GM12872 (cell line): ENCODE data around the gene KCNT2.

Source experiments
- TF ChIP-seq, protein P1 (sequence below): IDR thresholded peaks from 3 replicates; pipeline ENCODE4 v1.5.1; 2011; ENCODE audit warnings: low read depth, mild to moderate bottlenecking, low read length, moderate library complexity; ENCODE audit not compliant: insufficient read depth

KCNT2 gene

DNA sequence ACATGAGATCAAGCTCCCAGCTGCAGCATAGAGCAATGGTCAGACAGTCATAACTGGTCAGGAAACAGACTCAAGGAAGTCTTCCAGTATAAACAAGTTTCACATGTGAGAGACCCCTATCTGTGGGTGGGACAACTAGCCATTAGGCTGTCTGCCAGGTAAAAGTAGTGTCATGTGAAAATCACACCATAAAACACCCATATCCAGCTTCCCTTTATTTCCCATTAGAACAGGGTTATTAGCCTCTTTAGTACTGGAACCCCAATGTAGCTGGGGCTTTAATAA lies 426.7 kb downstream of the KCNT2 start:
- TF ChIP-seq, protein P1, sequence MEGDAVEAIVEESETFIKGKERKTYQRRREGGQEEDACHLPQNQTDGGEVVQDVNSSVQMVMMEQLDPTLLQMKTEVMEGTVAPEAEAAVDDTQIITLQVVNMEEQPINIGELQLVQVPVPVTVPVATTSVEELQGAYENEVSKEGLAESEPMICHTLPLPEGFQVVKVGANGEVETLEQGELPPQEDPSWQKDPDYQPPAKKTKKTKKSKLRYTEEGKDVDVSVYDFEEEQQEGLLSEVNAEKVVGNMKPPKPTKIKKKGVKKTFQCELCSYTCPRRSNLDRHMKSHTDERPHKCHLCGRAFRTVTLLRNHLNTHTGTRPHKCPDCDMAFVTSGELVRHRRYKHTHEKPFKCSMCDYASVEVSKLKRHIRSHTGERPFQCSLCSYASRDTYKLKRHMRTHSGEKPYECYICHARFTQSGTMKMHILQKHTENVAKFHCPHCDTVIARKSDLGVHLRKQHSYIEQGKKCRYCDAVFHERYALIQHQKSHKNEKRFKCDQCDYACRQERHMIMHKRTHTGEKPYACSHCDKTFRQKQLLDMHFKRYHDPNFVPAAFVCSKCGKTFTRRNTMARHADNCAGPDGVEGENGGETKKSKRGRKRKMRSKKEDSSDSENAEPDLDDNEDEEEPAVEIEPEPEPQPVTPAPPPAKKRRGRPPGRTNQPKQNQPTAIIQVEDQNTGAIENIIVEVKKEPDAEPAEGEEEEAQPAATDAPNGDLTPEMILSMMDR = no peak

DNA sequence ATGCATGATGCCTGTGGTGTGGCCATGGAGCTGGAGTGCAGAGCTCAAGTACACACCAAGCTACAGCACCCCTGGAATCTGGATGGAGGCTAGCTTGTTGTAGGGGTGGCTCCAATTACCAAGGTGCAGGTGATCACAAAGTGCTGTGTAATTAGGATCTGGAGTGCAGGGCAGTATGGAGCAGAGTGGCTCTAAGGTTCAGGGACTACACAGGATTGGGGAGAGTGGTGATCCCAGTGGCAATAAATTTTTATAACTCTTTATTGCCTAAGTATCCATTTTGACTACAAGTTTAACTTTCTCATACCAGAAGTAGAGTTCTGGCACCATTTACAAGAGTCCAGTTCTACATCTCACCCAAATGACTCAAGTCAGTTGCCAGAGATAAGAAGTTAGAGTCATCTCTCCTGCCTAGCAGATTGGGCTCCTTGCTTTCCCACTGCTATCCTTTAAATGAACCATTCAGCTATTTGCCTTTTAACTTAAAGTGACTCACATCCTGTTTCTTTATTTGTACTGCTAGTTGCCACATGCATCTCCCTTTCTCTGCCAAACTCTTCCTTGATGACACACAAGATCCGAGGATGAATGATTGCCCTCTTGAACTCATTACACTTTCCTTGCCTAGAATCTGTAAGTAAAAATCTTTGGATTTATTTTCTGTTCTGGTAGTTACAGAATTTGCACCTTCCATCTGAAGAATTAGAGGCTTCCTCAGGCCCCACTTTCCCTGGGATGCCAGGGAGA lies 427.2 kb downstream of the KCNT2 start:
- TF ChIP-seq, protein P1 = no peak

DNA sequence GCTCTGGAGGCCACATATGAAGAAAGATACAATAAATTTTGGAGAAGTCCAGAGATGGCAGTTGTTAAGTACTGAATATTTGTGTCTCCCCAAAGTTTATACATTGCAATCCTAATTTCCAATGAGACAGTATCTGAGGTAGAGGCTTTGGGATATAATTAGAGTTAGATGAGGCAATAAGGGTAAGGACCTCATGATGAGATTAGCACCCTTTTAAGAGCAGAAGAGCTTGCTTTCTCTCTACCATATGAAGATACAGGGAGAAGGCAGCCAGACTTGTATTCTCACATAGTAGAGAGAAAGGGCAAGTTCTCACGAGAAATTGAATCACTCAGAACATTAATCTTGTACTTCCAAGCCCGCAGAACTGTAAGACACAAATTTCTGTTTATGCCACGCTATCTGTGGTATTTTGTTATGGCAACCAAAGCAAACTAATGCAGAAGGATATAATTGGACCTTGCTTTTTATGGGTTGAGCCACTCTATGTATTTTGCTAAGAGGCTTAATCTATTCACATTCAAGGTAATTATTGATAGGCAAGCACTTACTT lies 430.1 kb downstream of the KCNT2 start:
- TF ChIP-seq, protein P1 = no peak
